Prostate gland (tissue), 2 donors: Measurements from ENCODE around the gene NPR1. TPM values are rescaled to one million over a fixed set of nuclear protein-coding genes. Genes with fewer than 3 reads are reported as not detected.

Source experiments
- DNase-seq: peaks from one replicate; pipeline ENCODE4 v3.0.0-alpha.2; 2019; ENCODE audit warnings: low spot score
- H3K27ac ChIP-seq, 2 donors: fragments of 200-600 bp; sonication (generic); 2 replicates each; pipeline ENCODE4 v1.5.1; 2017 to 2019
- H3K27me3 ChIP-seq: fragments of 200-600 bp; sonication (generic); replicated peaks from 2 replicates; pipeline ENCODE4 v1.5.1; 2019; ENCODE audit not compliant: insufficient read depth
- H3K36me3 ChIP-seq, 2 donors: fragments of 200-600 bp; sonication (generic); 1 replicate in 1 of 2; 2 replicates in 1 of 2; pipeline versions ENCODE4 v1.5.1 to v1.8.1; 2017 to 2019
- H3K4me1 ChIP-seq: fragments of 200-600 bp; sonication (generic); replicated peaks from 2 replicates; pipeline ENCODE4 v1.5.1; 2019
- H3K4me3 ChIP-seq, 2 donors: fragments of 200-600 bp; sonication (generic); 2 replicates each; pipeline ENCODE4 v1.5.1; 2017 to 2019
- H3K9me3 ChIP-seq: fragments of 200-600 bp; sonication (generic); 2 replicates; pipeline ENCODE4 v1.5.1; 2017
- POLR2A ChIP-seq: fragments of 450-650 bp; IDR thresholded peaks from one replicate; pipeline ENCODE4 v1.6.1; 2016; ENCODE audit warnings: antibody characterized with exemption, mild to moderate bottlenecking
- POLR2AphosphoS5 ChIP-seq: sonication (generic); formaldehyde crosslinking; IDR thresholded peaks from one replicate; pipeline ENCODE4 v1.6.1; 2017; ENCODE audit warnings: antibody characterized with exemption
- WGBS: methylation state at CpG from one replicate; pipeline ENCODE4 v1.1.5; 2018; 5-methylcytosine and 5-hydroxymethylcytosine counted together
- intact Hi-C: fragments of 100-400 bp; cut with DNase I; formaldehyde crosslinking; loops from one replicate; pipeline ENCODE4 v1.14.2; 2022
- total RNA-seq, 2 donors: library from RNA; depleted of rRNA; stranded (reverse); fragments of >200 nt; gene quantifications; one replicate each; pipeline ENCODE4 v1.1.0, GENCODE V29; 2016
- TF ChIP-seq, protein P1 (sequence below), 4 experiments: fragments of 200-600 bp in 2 of 4; fragments of 450-650 bp in 2 of 4; sonication (generic) in 2 of 4; IDR thresholded peaks; 1 replicate in 3 of 4; 2 replicates in 1 of 4; pipeline ENCODE4 v1.5.1; 2016 to 2019; ENCODE audit warnings: antibody characterized with exemption in 4 of 4, mild to moderate bottlenecking in 2 of 4, moderate library complexity in 2 of 4

Gene NPR1
- total RNA-seq = 1 to 10 TPM; 2.9 to 6.0 TPM

DNA sequence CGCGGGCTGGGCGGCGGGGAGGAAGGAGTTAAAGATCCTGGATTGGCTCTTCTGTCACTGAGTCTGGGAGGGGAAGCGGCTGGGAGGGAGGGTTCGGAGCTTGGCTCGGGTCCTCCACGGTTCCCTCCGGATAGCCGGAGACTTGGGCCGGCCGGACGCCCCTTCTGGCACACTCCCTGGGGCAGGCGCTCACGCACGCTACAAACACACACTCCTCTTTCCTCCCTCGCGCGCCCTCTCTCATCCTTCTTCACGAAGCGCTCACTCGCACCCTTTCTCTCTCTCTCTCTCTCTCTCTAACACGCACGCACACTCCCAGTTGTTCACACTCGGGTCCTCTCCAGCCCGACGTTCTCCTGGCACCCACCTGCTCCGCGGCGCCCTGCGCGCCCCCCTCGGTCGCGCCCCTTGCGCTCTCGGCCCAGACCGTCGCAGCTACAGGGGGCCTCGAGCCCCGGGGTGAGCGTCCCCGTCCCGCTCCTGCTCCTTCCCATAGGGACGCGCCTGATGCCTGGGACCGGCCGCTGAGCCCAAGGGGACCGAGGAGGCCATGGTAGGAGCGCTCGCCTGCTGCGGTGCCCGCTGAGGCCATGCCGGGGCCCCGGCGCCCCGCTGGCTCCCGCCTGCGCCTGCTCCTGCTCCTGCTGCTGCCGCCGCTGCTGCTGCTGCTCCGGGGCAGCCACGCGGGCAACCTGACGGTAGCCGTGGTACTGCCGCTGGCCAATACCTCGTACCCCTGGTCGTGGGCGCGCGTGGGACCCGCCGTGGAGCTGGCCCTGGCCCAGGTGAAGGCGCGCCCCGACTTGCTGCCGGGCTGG, at the start of gene NPR1:
Gene NPR1 (plus strand): TSS at position 170 of the 818 bp plus-strand sequence. CDS start 421 bp downstream, at position 591.
- H3K4me1 ChIP-seq = no peaks in the 10 kb centered on the region
- intact Hi-C loops = loop anchor here (2.0 to 5.0 kb wide), 3 partner anchors 70 to 309 kb away; partner anchors contain the start of gene RAB13
- no peak for DNase-seq
- no peak within 1 kb of the TSS for H3K27ac ChIP-seq
- H3K9me3 ChIP-seq = no peaks in the 10 kb centered on the region
- no peaks in the 10 kb centered on the region for H3K36me3 ChIP-seq
- 1% methylated on average over 77 of the region's 78 CpGs for WGBS
- peak within 1 kb of the TSS; percentile 24 to 33 for H3K4me3 ChIP-seq
- H3K27me3 ChIP-seq = no peaks in the 10 kb centered on the region
- TF ChIP-seq POLR2AphosphoS5 (no peak), POLR2A (no peak)
- TF ChIP-seq, protein P1, sequence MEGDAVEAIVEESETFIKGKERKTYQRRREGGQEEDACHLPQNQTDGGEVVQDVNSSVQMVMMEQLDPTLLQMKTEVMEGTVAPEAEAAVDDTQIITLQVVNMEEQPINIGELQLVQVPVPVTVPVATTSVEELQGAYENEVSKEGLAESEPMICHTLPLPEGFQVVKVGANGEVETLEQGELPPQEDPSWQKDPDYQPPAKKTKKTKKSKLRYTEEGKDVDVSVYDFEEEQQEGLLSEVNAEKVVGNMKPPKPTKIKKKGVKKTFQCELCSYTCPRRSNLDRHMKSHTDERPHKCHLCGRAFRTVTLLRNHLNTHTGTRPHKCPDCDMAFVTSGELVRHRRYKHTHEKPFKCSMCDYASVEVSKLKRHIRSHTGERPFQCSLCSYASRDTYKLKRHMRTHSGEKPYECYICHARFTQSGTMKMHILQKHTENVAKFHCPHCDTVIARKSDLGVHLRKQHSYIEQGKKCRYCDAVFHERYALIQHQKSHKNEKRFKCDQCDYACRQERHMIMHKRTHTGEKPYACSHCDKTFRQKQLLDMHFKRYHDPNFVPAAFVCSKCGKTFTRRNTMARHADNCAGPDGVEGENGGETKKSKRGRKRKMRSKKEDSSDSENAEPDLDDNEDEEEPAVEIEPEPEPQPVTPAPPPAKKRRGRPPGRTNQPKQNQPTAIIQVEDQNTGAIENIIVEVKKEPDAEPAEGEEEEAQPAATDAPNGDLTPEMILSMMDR (IDR thresholded peaks at IDR 0.05) = no peak

GRCh38 chr1:153629343-153629665, 49.2 kb upstream of the NPR1 start:
- no peak overlapping the region for H3K4me3 ChIP-seq
- intact Hi-C loops = loop anchor here (5.0 kb wide), 1 partner anchor 57 kb away; no protein-coding TSS in a partner anchor
- no peaks in the 10 kb centered on the region for H3K27me3 ChIP-seq
- no peaks in the 10 kb centered on the region for H3K36me3 ChIP-seq
- H3K27ac ChIP-seq = no peak overlapping the region
- TF ChIP-seq POLR2AphosphoS5 (no peak), POLR2A (no peak)
- TF ChIP-seq, protein P1 (IDR thresholded peaks at IDR 0.05) = no peak
- no peaks in the 10 kb centered on the region for H3K9me3 ChIP-seq
- no peak for DNase-seq
- peaks cover 5% of the 10 kb centered on the region for H3K4me1 ChIP-seq
- 63% methylated on average over 5 of the region's 5 CpGs for WGBS

GRCh38 chr1:153629971-153630370, 48.5 kb upstream of the NPR1 start:
- TF ChIP-seq, protein P1 (IDR thresholded peaks at IDR 0.05) = no peak
- TF ChIP-seq POLR2AphosphoS5 (no peak), POLR2A (no peak)
- intact Hi-C loops = loop anchor here (5.0 kb wide), 1 partner anchor 58 kb away; no protein-coding TSS in a partner anchor
- Histone ChIP-seq H3K9me3 (no peaks in the 10 kb centered on the region), H3K27ac (no peak overlapping the region), H3K27me3 (no peaks in the 10 kb centered on the region), H3K36me3 (no peaks in the 10 kb centered on the region), H3K4me3 (no peak overlapping the region), H3K4me1 (peaks cover 5% of the 10 kb centered on the region)
- 80% methylated on average over 1 of the region's 1 CpG for whole genome bisulfite sequencing
- no peak for DNase-seq

DNA sequence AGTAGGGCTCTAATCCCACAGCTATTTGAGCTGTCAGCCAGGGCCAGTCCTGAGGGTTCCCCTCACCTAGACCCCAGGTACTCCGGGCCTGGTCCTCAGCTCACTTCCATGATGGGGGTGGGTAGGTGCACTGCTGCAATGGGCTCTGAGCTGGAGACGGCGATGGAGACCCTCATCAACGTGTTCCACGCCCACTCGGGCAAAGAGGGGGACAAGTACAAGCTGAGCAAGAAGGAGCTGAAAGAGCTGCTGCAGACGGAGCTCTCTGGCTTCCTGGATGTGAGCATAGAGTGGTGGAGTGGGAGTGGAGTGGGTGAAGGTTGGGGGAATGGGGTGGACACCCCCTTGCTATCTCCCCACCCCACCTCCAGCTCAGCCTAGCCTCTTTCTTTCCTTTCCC, 48.1 kb upstream of the NPR1 start:
- WGBS = 74% methylated on average over 7 of the region's 7 CpGs
- peaks cover 5% of the 10 kb centered on the region for H3K4me1 ChIP-seq
- no peak overlapping the region for H3K27ac ChIP-seq

More for the DNA sequence above, 48.1 kb upstream of the NPR1 start:
- DNase-seq = no peak
- TF ChIP-seq POLR2AphosphoS5 (no peak), POLR2A (no peak)
- TF ChIP-seq, protein P1 (IDR thresholded peaks at IDR 0.05) = no peak
- H3K9me3 ChIP-seq = no peaks in the 10 kb centered on the region
- no peaks in the 10 kb centered on the region for H3K27me3 ChIP-seq
- H3K36me3 ChIP-seq = no peaks in the 10 kb centered on the region
- intact Hi-C loops = no loop called here
- H3K4me3 ChIP-seq = no peak overlapping the region
